ENCODE results near the gene MAP2K7. TPM values are rescaled to one million over a fixed set of nuclear protein-coding genes. Genes with fewer than 3 reads are reported as not detected.

Gene MAP2K7
- total and polyA plus RNA-seq, 2 of the 4 experiments (the other 2 are of a cell fraction), result 4.1 to 15.6 TPM

GRCh38 chr19:7932930-7933300, 29.2 kb downstream of the MAP2K7 start:
- Histone ChIP-seq H3K56ac (ENCODE audit: extremely low read depth, insufficient read depth, low read length) (no peak overlapping the region), H2BK20ac (ENCODE audit: low read depth, low read length) (no peak overlapping the region), H3K14ac (replicated peaks; ENCODE audit: low read depth, low read length) (no peak overlapping the region), H2AK5ac (ENCODE audit: low read depth, low read length) (no peak overlapping the region), H3K79me1 (ENCODE audit: low read depth in 1 of 2, low read length in 2 of 2) (peaks cover 5 to 20% of the 10 kb centered on the region in 2 experiments; a peak in 2 of 4 replicates), H3K9me3 (ENCODE audit: control insufficient read depth, insufficient read depth, low read length) (no peaks in the 10 kb centered on the region), H2BK5ac (ENCODE audit: low read depth, low read length, poor library complexity, severe bottlenecking) (no peak overlapping the region), H2BK120ac (ENCODE audit: low read depth, low read length) (no peak overlapping the region), H3K4me1 (ENCODE audit: control insufficient read depth, insufficient read depth, low read length) (peaks cover 14% of the 10 kb centered on the region), H3K4me3 (ENCODE audit: insufficient read depth, low read depth, low read length) (no peak overlapping the region), H2AFZ (replicated peaks; ENCODE audit: low read length, poor library complexity) (no peak overlapping the region), H3K9ac (ENCODE audit: low read depth, low read length) (no peak overlapping the region), H3K4ac (ENCODE audit: low read depth, low read length) (no peak overlapping the region), H4K20me1 (ENCODE audit: insufficient read depth, low read length) (peaks cover 14% of the 10 kb centered on the region), H3K36me3 (ENCODE audit: control insufficient read depth, insufficient read depth, low read length) (peaks cover 63% of the 10 kb centered on the region), H3K4me2 (ENCODE audit: low read depth, low read length) (no peak overlapping the region), H3K18ac (ENCODE audit: low read depth, low read length) (no peak overlapping the region), H2BK15ac (ENCODE audit: low read depth, low read length) (no peak overlapping the region), H2AK9ac (replicated peaks; ENCODE audit: low read depth, low read length, poor library complexity) (peak overlapping the region; percentile 13), H4K8ac (ENCODE audit: low read depth in 2 of 2, low read length in 2 of 2) (no peak overlapping the region), H4K91ac (ENCODE audit: insufficient read depth, low read depth, low read length) (no peak overlapping the region), H3K27me3 (ENCODE audit: control insufficient read depth, insufficient read depth, low read length) (no peaks in the 10 kb centered on the region), H3K9me1 (ENCODE audit: insufficient read depth, low read length) (peaks cover 3% of the 10 kb centered on the region; the same call in 1 of the 2 replicates), H3K23ac (ENCODE audit: low read depth, low read length) (no peak overlapping the region), H4K5ac (ENCODE audit: low read depth, low read length) (no peak overlapping the region), H3K27ac (ENCODE audit: insufficient read depth, low read length) (no peak overlapping the region)
- ChIA-PET POLR2A (ENCODE audit: unreplicated experiment) (no interaction called here), CTCF (no interaction called here)
- WGBS, 2 experiments (ENCODE audit: extremely low coverage in 2 of 2, insufficient read length in 1 of 2), result 100% methylated on average over 2 of the region's 10 CpGs; no CpG with 5 or more reads in 1 of the 2 experiments
- TF ChIP-seq RAD21 (IDR thresholded peaks at IDR 0.05; ENCODE audit: low read length) (no peak), MAZ (IDR thresholded peaks at IDR 0.05; ENCODE audit: borderline replicate concordance, low read depth, low read length) (no peak), CEBPB (IDR thresholded peaks at IDR 0.05; ENCODE audit: low read depth, low read length) (no peak), POLR2A (IDR thresholded peaks at IDR 0.05; ENCODE audit: low read depth, low read length) (no peak), CHD1 (IDR thresholded peaks at IDR 0.05; ENCODE audit: low read depth, low read length) (no peak), NFE2L2 (IDR thresholded peaks at IDR 0.05; ENCODE audit: low read depth, low read length) (no peak), CTCF (conservative IDR thresholded peaks at IDR 0.05; ENCODE audit: low read depth, low read length) (no peak), FOS (IDR thresholded peaks at IDR 0.05; ENCODE audit: low read depth, low read length) (no peak), USF2 (IDR thresholded peaks at IDR 0.05; ENCODE audit: low read depth, low read length) (no peak), RFX5 (IDR thresholded peaks at IDR 0.05; ENCODE audit: low read depth, low read length) (no peak), BHLHE40 (IDR thresholded peaks at IDR 0.05; ENCODE audit: low read depth, low read length) (no peak), SMC3 (IDR thresholded peaks at IDR 0.05; ENCODE audit: low read depth, low read length) (no peak)
- in situ Hi-C loops (cut with MboI; ENCODE audit: low sequenced_read_pairs), result no loop called here
- no peak for DNase-seq
- intact Hi-C loops (cut with micrococcal nuclease), result no loop called here
- dilution Hi-C loops (cut with HindIII; ENCODE audit: low sequenced_read_pairs, unreplicated experiment), result no loop called here
- BruUV-seq (replicated peaks), result no TSS peak
- no peak for ATAC-seq (ENCODE audit: low read depth)
